Right lobe of liver (tissue), 6 donors: ENCODE measurements around the gene CTIF. TPM values are rescaled to one million over a fixed set of nuclear protein-coding genes. Genes with fewer than 3 reads are reported as not detected.

ENCODE experiments used
- ATAC-seq, 4 donors: fragments of 200-7000 bp; cut with Tn5 transposase; one replicate each; pipeline ENCODE4 v1.9.1; 2020; ENCODE audit warnings: mild to moderate bottlenecking in 4 of 4, moderate library complexity in 4 of 4
- DNase-seq, 3 donors: peaks; one replicate each; pipeline ENCODE4 v3.0.0-alpha.2; 2020
- H3K27ac ChIP-seq, 3 donors: fragments of 200-600 bp; one replicate each; pipeline ENCODE4 v1.8.0; 2022
- H3K27me3 ChIP-seq, 2 donors: fragments of 200-600 bp; one replicate each; pipeline ENCODE4 v1.8.0; 2022
- H3K36me3 ChIP-seq, 4 donors: fragments of 200-600 bp; sonication (generic) in 1 of 4; one replicate each; pipeline versions ENCODE4 v1.5.1 to v1.8.0; 2017 to 2022; ENCODE audit warnings: control low read depth in 1 of 4
- H3K4me1 ChIP-seq, 4 donors: fragments of 200-600 bp; sonication (generic) in 1 of 4; one replicate each; pipeline versions ENCODE4 v1.5.1 to v1.8.0; 2017 to 2022; ENCODE audit warnings: control low read depth in 1 of 4
- H3K4me3 ChIP-seq, 3 donors: fragments of 200-600 bp; one replicate each; pipeline ENCODE4 v1.8.0; 2022
- H3K9me3 ChIP-seq, 4 donors: fragments of 200-600 bp; sonication (generic) in 1 of 4; one replicate each; pipeline versions ENCODE4 v1.5.1 to v1.8.0; 2017 to 2022; ENCODE audit warnings: control low read depth in 1 of 4
- CTCF ChIP-seq, 4 donors: fragments of 200-600 bp in 3 of 4; fragments of 450-650 bp in 1 of 4; IDR thresholded peaks; one replicate each; pipeline versions ENCODE4 v1.5.1 to v1.8.0; 2016 to 2022; ENCODE audit warnings: antibody characterized with exemption in 4 of 4, mild to moderate bottlenecking in 2 of 4
- POLR2A ChIP-seq: fragments of 450-650 bp; IDR thresholded peaks from one replicate; pipeline ENCODE4 v1.6.1; 2017; ENCODE audit warnings: antibody characterized with exemption, mild to moderate bottlenecking
- whole genome bisulfite sequencing: methylation state at CpG from one replicate; pipeline ENCODE4 v1.1.6; 2018; ENCODE audit warnings: low coverage, low lambda C conversion rate; ENCODE audit not compliant: insufficient coverage; ENCODE audit errors: missing lambda C conversion rate; 5-methylcytosine and 5-hydroxymethylcytosine counted together
- intact Hi-C, 2 donors: fragments of 100-400 bp; cut with DNase I; formaldehyde crosslinking; loops; one replicate each; pipeline versions ENCODE4 v1.11.2 to v1.14.1; 2022
- total RNA-seq, 6 experiments: library from RNA; depleted of rRNA in 2 of 6; stranded (reverse); fragments of >200 nt in 2 of 6; fragmentation: NEBNext Ultra II Directional in 3 of 6; extraction: Animal tissue kit (Norgen Biotek cat#: 25700) in 3 of 6; gene quantifications; one replicate each; pipeline versions ENCODE4 v1.1.0 to v1.2.4, GENCODE V29; 2016 to 2023
- donor health status: DM: no; HTN: yes; CAD: no.
- donor health status: DM: no; HTN: no; CAD: no.
- donor health status: DM: no; HTN: no; CAD: no.
- donor health status: DM: no; HTN: yes; CAD: no.
- donor health status: DM: no; HTN: yes; CAD: no.

CTIF gene
- total RNA-seq, 6 experiments from 2014 or later: 29.0 to 60.6 (median 43.1) TPM

GRCh38 chr18:48853588-48853987, 314.8 kb downstream of the CTIF start:
- no peak for TF ChIP-seq CTCF (IDR thresholded peaks at IDR 0.05)
- no peak for TF ChIP-seq POLR2A
- no peak overlapping the region for H3K4me3 ChIP-seq
- WGBS: 90% methylated on average over 2 of the region's 5 CpGs
- DNase-seq (no peak), ATAC-seq (no peak)
- H3K27me3 ChIP-seq: no peaks in the 10 kb centered on the region
- H3K27ac ChIP-seq: no peak overlapping the region
- H3K36me3 ChIP-seq: peaks cover 0 to 33% (median 0%) of the 10 kb centered on the region in 4 donors
- no peaks in the 10 kb centered on the region for H3K9me3 ChIP-seq
- intact Hi-C loops: no loop called here
- H3K4me1 ChIP-seq: peaks cover 0 to 3% (median 0%) of the 10 kb centered on the region in 4 donors

- no peak for TF ChIP-seq POLR2A
- TF ChIP-seq CTCF (IDR thresholded peaks at IDR 0.05): no peak
- no peaks in the 10 kb centered on the region for H3K27me3 ChIP-seq
- intact Hi-C loops: no loop called here
- H3K36me3 ChIP-seq: peaks cover 0 to 33% (median 1%) of the 10 kb centered on the region in 4 donors
- H3K27ac ChIP-seq: no peak overlapping the region
- no peak overlapping the region for H3K4me3 ChIP-seq
- ATAC-seq: no peak
- H3K9me3 ChIP-seq: no peaks in the 10 kb centered on the region
- no peak for DNase-seq
- H3K4me1 ChIP-seq: peaks cover 0 to 3% (median 0%) of the 10 kb centered on the region in 4 donors
- WGBS: 78% methylated on average over 4 of the region's 11 CpGs
Observed at GRCh38 chr18:48854780-48855179, 315.9 kb downstream of the CTIF start.

- no peak overlapping the region for H3K4me3 ChIP-seq
- ATAC-seq: peak in 3 of 4 donors; percentile 18 to 49 (median 18)
- DNase-seq: no peak
- TF ChIP-seq CTCF (IDR thresholded peaks at IDR 0.05): no peak
- H3K36me3 ChIP-seq: peaks cover 0 to 24% (median 2%) of the 10 kb centered on the region in 4 donors
- H3K27me3 ChIP-seq: no peaks in the 10 kb centered on the region
- H3K27ac ChIP-seq: no peak overlapping the region
- H3K9me3 ChIP-seq: no peaks in the 10 kb centered on the region
- intact Hi-C loops: no loop called here
- WGBS: 58% methylated on average over 12 of the region's 18 CpGs
- H3K4me1 ChIP-seq: peaks cover 0 to 3% (median 0%) of the 10 kb centered on the region in 4 donors
Observed at GRCh38 chr18:48855422-48856377, 316.9 kb downstream of the CTIF start.

GRCh38 chr18:48857023-48857694, 318.3 kb downstream of the CTIF start:
- Histone ChIP-seq H3K4me3 (no peak overlapping the region), H3K27ac (no peak overlapping the region), H3K36me3 (peaks cover 0 to 24% (median 4%) of the 10 kb centered on the region in 4 donors), H3K9me3 (no peaks in the 10 kb centered on the region), H3K27me3 (no peaks in the 10 kb centered on the region), H3K4me1 (no peaks in the 10 kb centered on the region)
- no peak for TF ChIP-seq CTCF (IDR thresholded peaks at IDR 0.05)
- TF ChIP-seq POLR2A: no peak
- WGBS: 95% methylated on average over 4 of the region's 14 CpGs
- DNase-seq (no peak), ATAC-seq (peak in 2 of 4 donors; percentile 11 to 20)
- intact Hi-C loops: no loop called here
